Transverse colon (tissue), 4 donors: Measurements from ENCODE around the gene ZNF567. TPM values are rescaled to one million over a fixed set of nuclear protein-coding genes. Genes with fewer than 3 reads are reported as not detected.
"Not testable (repeated sequence)": the region's sequence is repeated elsewhere in the genome, so short reads cannot be mapped to it uniquely, and the experiment has no call there.

Experiments
- DNase-seq: peaks from one replicate; pipeline ENCODE4 v3.0.0-alpha.2; 2019
- H3K27ac ChIP-seq, 4 donors: fragments of 200-600 bp; sonication (generic); 2 replicates each; pipeline ENCODE4 v1.5.1; 2016 to 2018; ENCODE audit warnings: inconsistent platforms in 4 of 4
- H3K27me3 ChIP-seq: fragments of 200-600 bp; sonication (generic); 2 replicates; pipeline ENCODE4 v1.5.1; 2017; ENCODE audit warnings: inconsistent platforms
- H3K36me3 ChIP-seq, 4 donors: fragments of 200-600 bp; sonication (generic); 2 replicates each; pipeline ENCODE4 v1.5.1; 2017 to 2019; ENCODE audit warnings: inconsistent platforms in 4 of 4
- H3K4me1 ChIP-seq, 4 donors: fragments of 200-600 bp; sonication (generic); 2 replicates each; pipeline ENCODE4 v1.5.1; 2017 to 2020; ENCODE audit warnings: inconsistent platforms in 4 of 4
- H3K4me3 ChIP-seq, 4 donors: fragments of 200-600 bp; sonication (generic); 1 replicate in 1 of 4; 2 replicates in 3 of 4; pipeline versions ENCODE4 v1.5.1 to v1.6.1; 2017 to 2019; ENCODE audit warnings: inconsistent platforms in 4 of 4
- H3K9me3 ChIP-seq, 2 donors: fragments of 200-600 bp; sonication (generic); 2 replicates each; pipeline ENCODE4 v1.5.1; 2017 to 2019; ENCODE audit warnings: inconsistent platforms in 2 of 2
- CTCF ChIP-seq, 5 experiments: fragments of 200-600 bp in 3 of 5; fragments of 450-650 bp in 2 of 5; sonication (generic) in 3 of 5; IDR thresholded peaks; 1 replicate in 2 of 5; 2 replicates in 3 of 5; pipeline ENCODE4 v1.5.1; 2016 to 2017; ENCODE audit warnings: antibody characterized with exemption in 5 of 5, inconsistent platforms in 3 of 5, mild to moderate bottlenecking in 2 of 5, moderate library complexity in 1 of 5
- EP300 ChIP-seq: sonication (generic); formaldehyde crosslinking; IDR thresholded peaks from one replicate; pipeline ENCODE4 v1.6.1; 2017; ENCODE audit warnings: antibody characterized with exemption, low read depth
- POLR2A ChIP-seq: fragments of 450-650 bp; IDR thresholded peaks from one replicate; pipeline ENCODE4 v1.6.1; 2016; ENCODE audit warnings: antibody characterized with exemption, mild to moderate bottlenecking, moderate library complexity
- POLR2AphosphoS5 ChIP-seq, 3 donors: sonication (generic); formaldehyde crosslinking; IDR thresholded peaks; one replicate each; pipeline ENCODE4 v1.6.1; 2016; ENCODE audit warnings: antibody characterized with exemption in 3 of 3
- WGBS, 2 donors: methylation state at CpG; one replicate each; pipeline ENCODE4 v1.1.5; 2018; ENCODE audit warnings: low coverage in 1 of 2; 5-methylcytosine and 5-hydroxymethylcytosine counted together
- in situ Hi-C, 4 donors: fragments of 200-750 bp; cut with MboI; loops; one replicate each; pipeline versions ENCODE4 v1.15.0 to v1.15.1; 2017; ENCODE audit warnings: low sequenced_read_pairs in 3 of 4, low pct_ligation_motif_present in 1 of 4, low pct_unique_long_range_greater_than_20kb in 1 of 4
- intact Hi-C: fragments of 100-400 bp; cut with DNase I; formaldehyde crosslinking; loops from one replicate; pipeline ENCODE4 v1.15.1; 2023; ENCODE audit warnings: low total_unique reads
- total RNA-seq, 4 donors: library from RNA; depleted of rRNA; stranded (reverse); fragments of >200 nt; gene quantifications; one replicate each; pipeline ENCODE4 v1.1.0, GENCODE V29; 2016

The ZNF567 gene
- total RNA-seq, 4 donors from 2014 or later, result 4.8 to 10.1 (median 8.5) TPM

- in situ Hi-C loops, result no loop called here
- DNase-seq, result no peak
- Histone ChIP-seq H3K4me1 (no peaks in the 10 kb centered on the region), H3K36me3 (peaks cover 1 to 57% (median 19%) of the 10 kb centered on the region in 4 donors), H3K27ac (no peak overlapping the region), H3K9me3 (peaks cover 85 to 87% of the 10 kb centered on the region in 2 donors), H3K27me3 (no peaks in the 10 kb centered on the region), H3K4me3 (no peak overlapping the region)
- TF ChIP-seq EP300 (no peak), POLR2AphosphoS5 (IDR thresholded peaks at IDR 0.05) (no peak), CTCF (IDR thresholded peaks at IDR 0.05) (no peak), POLR2A (no peak)
- intact Hi-C loops, result no loop called here
- WGBS, 2 donors, result 46 to 100% methylated on average over 1 to 2 of the region's 2 CpGs
Measured at GRCh38 chr19:36707134-36707533, 19.7 kb downstream of the ZNF567 start.

GRCh38 chr19:36709423-36709822 lies 22.0 kb downstream of the ZNF567 start:
- intact Hi-C loops, result no loop called here
- WGBS, 2 donors, result 95% methylated on average over 2 of the region's 2 CpGs; no CpG with 5 or more reads in 1 of the 2 donors

GRCh38 chr19:36719687-36720556 lies 32.5 kb downstream of the ZNF567 start:
- no peak overlapping the region for H3K27ac ChIP-seq
- H3K36me3 ChIP-seq, result peaks cover 13 to 95% (median 46%) of the 10 kb centered on the region in 4 donors
- in situ Hi-C loops (no loop called here), intact Hi-C loops (no loop called here)
- H3K4me1 ChIP-seq, result no peaks in the 10 kb centered on the region
- no peaks in the 10 kb centered on the region for H3K27me3 ChIP-seq
- TF ChIP-seq CTCF (IDR thresholded peaks at IDR 0.05), result no peak
- no peak for TF ChIP-seq POLR2AphosphoS5 (IDR thresholded peaks at IDR 0.05)
- no peak for TF ChIP-seq EP300
- no peak for TF ChIP-seq POLR2A
- no peak overlapping the region for H3K4me3 ChIP-seq
- WGBS, 2 donors, result 97 to 100% methylated on average over 9 to 10 of the region's 10 CpGs
- DNase-seq, result no peak
- H3K9me3 ChIP-seq, result peaks cover 95 to 99% of the 10 kb centered on the region in 2 donors

More at GRCh38 chr19:36709423-36709822, 22.0 kb downstream of the ZNF567 start:
- DNase-seq, result no peak
- Histone ChIP-seq H3K27ac (no peak overlapping the region), H3K4me1 (no peaks in the 10 kb centered on the region), H3K36me3 (peaks cover 4 to 74% (median 38%) of the 10 kb centered on the region in 4 donors), H3K9me3 (peaks cover 97 to 99% of the 10 kb centered on the region in 2 donors), H3K4me3 (no peak overlapping the region), H3K27me3 (no peaks in the 10 kb centered on the region)
- in situ Hi-C loops, result no loop called here
- TF ChIP-seq CTCF (IDR thresholded peaks at IDR 0.05) (no peak), POLR2AphosphoS5 (IDR thresholded peaks at IDR 0.05) (no peak), EP300 (no peak), POLR2A (no peak)

- H3K27me3 ChIP-seq, H3K4me1 ChIP-seq, DNase-seq, in situ Hi-C loops, intact Hi-C loops, H3K4me3 ChIP-seq, H3K27ac ChIP-seq: not testable (repeated sequence)
- peaks cover 89 to 90% of the 10 kb centered on the region in 2 donors for H3K9me3 ChIP-seq
- H3K36me3 ChIP-seq, result peaks cover 0 to 44% (median 13%) of the 10 kb centered on the region in 4 donors
- WGBS, 2 donors, result 79 to 90% methylated on average over 2 to 9 of the region's 9 CpGs
Measured at GRCh38 chr19:36736166-36736565, 48.8 kb downstream of the ZNF567 start.
